K562 treated with DMSO at 1 percent for 12 hours (cell line): ENCODE measurements around the gene OPA3. TPM values are rescaled to one million over a fixed set of nuclear protein-coding genes. Genes with fewer than 3 reads are reported as not detected.

Experiments used
- total RNA-seq: library from RNA; unstranded; fragments of 300-600 nt; gene quantifications from 2 replicates; pipeline ENCODE4 v1.2.3, GENCODE V29; 2022; ENCODE audit not compliant: insufficient read depth

OPA3 gene
- 6.0 and 15.1 TPM in 2 replicates for total RNA-seq

GRCh38 chr19:45584332-45585157 is at the start of gene OPA3:
TSS of gene OPA3 (minus strand) at chr19:45584802. CDS start at chr19:45584764, 38 bp downstream.

GRCh38 chr19:45601524-45602374 is 17.1 kb upstream of the OPA3 start, which contains the start of gene GPR4:
TSS of gene GPR4 (minus strand) at chr19:45602212. CDS start at chr19:45591866, 10,346 bp downstream.

GRCh38 chr19:45506989-45507871 is 77.4 kb downstream of the OPA3 start, which contains the start of gene VASP:
TSS of gene VASP (plus strand) at chr19:45507479. CDS start at chr19:45507772, 293 bp downstream.

GRCh38 chr19:45498411-45499195 is 86.0 kb downstream of the OPA3 start, which contains the start of gene PPM1N:
TSS of gene PPM1N (plus strand) at chr19:45498443. CDS start at chr19:45498473, 30 bp downstream.

Other genes with a start within 250 kb of the OPA3 start
- 5.4 and 5.9 TPM in 2 replicates for gene KLC3, start 244.1 kb downstream of the OPA3 start, total RNA-seq
- 24.6 and 32.3 TPM in 2 replicates for gene ERCC2, start 214.2 kb downstream of the OPA3 start, total RNA-seq
- gene PPP1R13L, start 179.7 kb downstream of the OPA3 start, total RNA-seq = 14.7 and 18.9 TPM in 2 replicates
- 0.98 and 3.0 TPM in 2 replicates for gene POLR1G, start 178.2 kb downstream of the OPA3 start, total RNA-seq
- gene ERCC1, start 160.9 kb downstream of the OPA3 start, total RNA-seq = 55.7 and 65.2 TPM in 2 replicates
- gene FOSB, start 116.8 kb downstream of the OPA3 start, total RNA-seq = 1.1 and 1.5 TPM in 2 replicates
- 66.8 and 81.5 TPM in 2 replicates for gene RTN2, start 87.8 kb downstream of the OPA3 start, total RNA-seq
- gene PPM1N, start 86.4 kb downstream of the OPA3 start, total RNA-seq = 8.9 and 12.3 TPM in 2 replicates
- 106 and 111 TPM in 2 replicates for gene VASP, start 77.3 kb downstream of the OPA3 start, total RNA-seq
- gene GPR4, start 17.4 kb upstream of the OPA3 start, total RNA-seq = not detected in 2 replicates
- 46.6 and 69.9 TPM in 2 replicates for gene EML2, start 54.6 kb upstream of the OPA3 start, total RNA-seq
- gene GIPR, start 83.4 kb upstream of the OPA3 start, total RNA-seq = 7.3 and 23.2 TPM in 2 replicates
- 589 and 1,120 TPM in 2 replicates for gene SNRPD2, start 107.2 kb upstream of the OPA3 start, total RNA-seq
- 23.9 and 24.7 TPM in 2 replicates for gene QPCTL, start 107.9 kb upstream of the OPA3 start, total RNA-seq
- 12.9 and 19.2 TPM in 2 replicates for gene FBXO46, start 146.1 kb upstream of the OPA3 start, total RNA-seq
- gene MEIOSIN, start 148.6 kb upstream of the OPA3 start, total RNA-seq = 0.58 and 0.67 TPM in 2 replicates
- gene SIX5, start 184.4 kb upstream of the OPA3 start, total RNA-seq = 19.0 and 23.3 TPM in 2 replicates
- 65.5 and 70.4 TPM in 2 replicates for gene DMPK, start 197.7 kb upstream of the OPA3 start, total RNA-seq
- 16.9 and 47.7 TPM in 2 replicates for gene DMWD, start 208.0 kb upstream of the OPA3 start, total RNA-seq
- not detected in 2 replicates for gene RSPH6A, start 230.5 kb upstream of the OPA3 start, total RNA-seq